Activated CD4-positive, alpha-beta T cell treated with anti-CD3 and anti-CD28 coated beads for 36 hours (primary cell): ENCODE data around the gene FHIT. TPM values are rescaled to one million over a fixed set of nuclear protein-coding genes. Genes with fewer than 3 reads are reported as not detected.

Experiments
- ATAC-seq: fragments of 200-7000 bp; cut with Tn5 transposase; one replicate; pipeline ENCODE4 v1.10.0; 2021; ENCODE audit warnings: mild to moderate bottlenecking, moderate library complexity
- CTCF ChIA-PET: fragments of 350-600 bp; sonication (Branson Sonifier 250); formaldehyde crosslinking; loops from one replicate; lab custom pipeline; 2021; ENCODE audit warnings: antibody characterized with exemption; lab: Charles Lee
- POLR2A ChIA-PET: fragments of 350-600 bp; sonication (Branson Sonifier 250); formaldehyde crosslinking; loops from one replicate; lab custom pipeline; 2021; ENCODE audit warnings: antibody characterized with exemption, inconsistent platforms; lab: Charles Lee
- DNase-seq: peaks from one replicate; pipeline ENCODE4 v3.0.0-alpha.2; 2020
- H3K27ac Mint-ChIP-seq: one replicate; pipeline ENCODE4 v1.8.0; 2021; ENCODE audit warnings: mixed read lengths
- H3K27me3 Mint-ChIP-seq: one replicate; pipeline ENCODE4 v1.8.0; 2021; ENCODE audit warnings: mixed read lengths
- H3K36me3 Mint-ChIP-seq: one replicate; pipeline ENCODE4 v1.8.0; 2021; ENCODE audit warnings: low read depth, mixed read lengths
- H3K4me1 Mint-ChIP-seq: one replicate; pipeline ENCODE4 v1.8.0; 2021; ENCODE audit warnings: mixed read lengths
- H3K4me3 Mint-ChIP-seq: one replicate; pipeline ENCODE4 v1.8.0; 2021; ENCODE audit warnings: mild to moderate bottlenecking, moderate library complexity, mixed read lengths
- H3K9me3 Mint-ChIP-seq: one replicate; pipeline ENCODE4 v1.8.0; 2021; ENCODE audit warnings: low read depth, mixed read lengths
- intact Hi-C, 2 experiments: fragments of 100-400 bp; cut with DNase I in 1 of 2; cut with micrococcal nuclease in 1 of 2; formaldehyde crosslinking; loops; one replicate each; pipeline versions ENCODE4 v1.14.2 to v1.15.1; 2022 to 2024; cut with DNase I, micrococcal nuclease
- total RNA-seq, 2 experiments: library from RNA; stranded (reverse); gene quantifications; one replicate each; pipeline ENCODE4 v1.2.3, GENCODE V29; 2021

The FHIT gene
- total RNA-seq, 2 experiments from 2014 or later = 10.2 to 13.1 TPM

DNA sequence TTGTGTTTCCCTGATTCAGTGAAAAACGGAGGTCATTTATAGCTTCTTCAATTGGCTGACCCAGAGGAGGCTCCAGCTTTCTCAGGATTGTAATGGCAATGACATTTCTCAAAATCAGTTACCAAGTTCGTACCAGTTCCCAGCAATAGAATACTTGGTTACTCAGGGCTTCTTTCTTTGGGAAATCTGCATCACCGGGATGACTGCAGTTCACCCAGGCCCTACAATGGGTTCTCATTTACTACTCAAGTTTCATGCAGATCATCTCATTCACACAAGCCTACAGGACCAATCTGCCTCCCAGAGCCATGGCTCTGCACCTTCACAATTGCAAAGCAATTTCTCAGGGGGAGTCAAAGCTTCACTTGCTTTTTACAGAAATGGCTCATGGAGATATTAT lies 109.6 kb downstream of the FHIT start:
- no peak for DNase-seq
- Mint-ChIP-seq H3K27me3 (no peaks in the 10 kb centered on the region), H3K4me3 (no peak overlapping the region), H3K4me1 (no peaks in the 10 kb centered on the region), H3K36me3 (no peaks in the 10 kb centered on the region), H3K27ac (no peak overlapping the region), H3K9me3 (no peaks in the 10 kb centered on the region)
- POLR2A ChIA-PET = no interaction called here
- CTCF ChIA-PET = no interaction called here
- intact Hi-C loops = no loop called here
- ATAC-seq = no peak

DNA sequence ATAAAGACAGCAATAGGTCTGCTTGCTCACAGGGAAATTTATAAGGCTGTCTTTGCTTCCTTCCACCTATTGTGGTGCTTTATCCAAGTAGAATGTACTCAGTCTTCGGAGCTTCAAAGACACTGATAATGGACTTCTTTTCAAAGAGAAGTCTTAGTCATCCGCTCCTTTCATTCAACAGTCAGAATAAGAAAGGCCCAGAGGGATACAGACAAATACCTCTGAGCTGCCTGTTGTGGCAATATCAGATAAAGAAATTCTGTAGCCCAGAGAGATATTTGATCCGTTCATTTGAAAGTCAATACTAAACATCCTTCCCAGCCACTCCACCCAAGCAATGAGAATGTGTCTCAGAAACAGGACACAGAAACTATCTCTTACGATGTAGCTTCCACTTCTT lies 110.0 kb downstream of the FHIT start:
- CTCF ChIA-PET = no interaction called here
- Mint-ChIP-seq H3K9me3 (no peaks in the 10 kb centered on the region), H3K27me3 (no peaks in the 10 kb centered on the region), H3K36me3 (no peaks in the 10 kb centered on the region), H3K4me1 (no peaks in the 10 kb centered on the region), H3K4me3 (no peak overlapping the region), H3K27ac (no peak overlapping the region)
- intact Hi-C loops = no loop called here
- POLR2A ChIA-PET = no interaction called here
- no peak for DNase-seq
- no peak for ATAC-seq

DNA sequence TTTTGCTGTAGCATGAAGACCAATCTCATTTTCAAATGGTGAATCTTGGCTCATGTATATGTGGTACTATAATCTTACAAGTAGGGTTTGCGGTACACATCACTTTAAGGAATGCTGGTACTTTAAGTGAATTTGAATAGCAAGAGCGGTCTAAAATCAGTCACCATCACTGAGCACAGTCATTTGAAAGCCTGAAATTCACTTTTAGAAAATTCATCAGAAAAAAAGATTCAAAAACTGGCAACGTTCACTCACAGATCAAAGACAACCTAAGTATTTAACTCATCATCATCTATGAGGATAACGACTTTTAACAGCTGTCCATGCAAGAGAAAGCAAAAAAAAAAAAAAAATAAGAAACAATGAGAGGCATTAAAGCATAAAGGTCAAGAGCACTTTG lies 111.6 kb downstream of the FHIT start:
- ChIA-PET CTCF (interaction anchor here (0.6 kb wide), 1 partner anchor 165 kb away, joined by 3 read pairs; no protein-coding TSS in a partner anchor), POLR2A (no interaction called here)
- Mint-ChIP-seq H3K36me3 (no peaks in the 10 kb centered on the region), H3K9me3 (no peaks in the 10 kb centered on the region), H3K4me1 (no peaks in the 10 kb centered on the region), H3K4me3 (no peak overlapping the region), H3K27ac (no peak overlapping the region), H3K27me3 (no peaks in the 10 kb centered on the region)
- intact Hi-C loops = no loop called here
- DNase-seq (no peak), ATAC-seq (no peak)

DNA sequence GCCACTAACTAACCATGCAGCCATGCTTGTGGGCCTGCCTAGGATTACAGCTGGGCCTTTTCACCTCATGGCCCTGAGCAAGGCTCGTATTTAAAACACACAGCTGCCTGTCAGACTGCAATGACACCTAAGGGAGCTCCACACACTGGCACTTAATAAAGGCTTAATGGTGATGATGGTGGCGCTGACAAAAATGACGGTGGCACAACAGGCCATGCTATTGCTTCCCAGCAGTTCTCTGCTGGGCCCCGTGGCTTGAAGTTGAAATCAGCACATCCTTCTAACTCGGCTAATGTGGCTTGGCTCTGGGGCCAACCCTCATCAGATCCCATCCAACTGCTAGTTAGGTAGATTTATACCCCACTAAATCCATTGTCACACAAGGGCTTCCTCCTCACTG lies 112.9 kb downstream of the FHIT start:
- intact Hi-C loops = no loop called here
- DNase-seq = no peak
- Mint-ChIP-seq H3K9me3 (no peaks in the 10 kb centered on the region), H3K4me3 (no peak overlapping the region), H3K27ac (no peak overlapping the region), H3K36me3 (no peaks in the 10 kb centered on the region), H3K27me3 (no peaks in the 10 kb centered on the region), H3K4me1 (no peaks in the 10 kb centered on the region)
- no peak for ATAC-seq
- POLR2A ChIA-PET = no interaction called here
- CTCF ChIA-PET = no interaction called here

DNA sequence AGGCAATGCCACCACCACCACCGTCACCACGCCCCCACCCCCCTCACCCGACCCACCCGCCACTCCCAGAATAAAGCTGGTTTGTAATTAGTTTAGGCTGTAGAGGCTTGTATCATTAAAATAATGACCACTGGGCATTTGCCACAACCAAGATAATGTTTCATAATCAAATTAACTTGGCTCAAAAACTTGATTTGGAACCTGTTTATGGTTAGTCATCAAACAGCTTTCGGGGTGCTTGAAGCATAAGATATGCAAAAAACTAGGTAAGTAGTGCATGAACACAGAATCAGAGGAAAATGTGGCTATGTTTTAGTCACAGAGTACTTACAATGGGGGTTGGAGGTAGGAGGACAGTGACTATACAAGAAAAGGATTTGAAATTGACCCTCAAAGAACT lies 115.1 kb downstream of the FHIT start:
- Mint-ChIP-seq H3K4me1 (no peaks in the 10 kb centered on the region), H3K27ac (no peak overlapping the region), H3K36me3 (no peaks in the 10 kb centered on the region), H3K27me3 (no peaks in the 10 kb centered on the region), H3K4me3 (no peak overlapping the region), H3K9me3 (no peaks in the 10 kb centered on the region)
- CTCF ChIA-PET = no interaction called here
- DNase-seq = no peak
- intact Hi-C loops = no loop called here
- ATAC-seq = no peak
- POLR2A ChIA-PET = no interaction called here

DNA sequence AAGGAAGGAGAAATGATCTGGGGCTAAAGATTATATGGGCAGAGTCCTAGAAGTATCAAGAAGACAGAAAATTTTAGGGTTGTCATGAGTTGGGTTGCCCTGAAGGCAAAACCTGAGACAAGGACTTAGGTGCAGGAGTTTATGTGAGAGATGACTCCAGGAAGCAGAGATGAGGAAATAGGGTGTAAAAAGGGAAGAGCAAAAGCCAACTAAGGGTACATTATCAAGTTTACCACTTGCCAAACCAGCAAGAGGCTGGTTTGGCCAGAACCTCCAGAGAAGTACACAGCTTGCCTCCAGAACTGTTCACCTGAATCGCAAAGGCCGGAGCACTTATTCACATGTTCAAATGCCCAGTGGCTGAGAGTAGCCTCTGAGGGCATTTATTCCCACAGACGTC lies 116.7 kb downstream of the FHIT start:
- no peaks in the 10 kb centered on the region for H3K27me3 Mint-ChIP-seq
- no peak overlapping the region for H3K4me3 Mint-ChIP-seq
- no peak overlapping the region for H3K27ac Mint-ChIP-seq
- CTCF ChIA-PET = interaction anchor here (0.6 to 1.2 kb wide), 3 partner anchors 35 to 380 kb away, joined by 3 read pairs; no protein-coding TSS in a partner anchor
- POLR2A ChIA-PET = no interaction called here
- intact Hi-C loops = no loop called here
- H3K4me1 Mint-ChIP-seq = no peaks in the 10 kb centered on the region
- no peaks in the 10 kb centered on the region for H3K9me3 Mint-ChIP-seq
- ATAC-seq (no peak), DNase-seq (no peak)
- H3K36me3 Mint-ChIP-seq = no peaks in the 10 kb centered on the region

DNA sequence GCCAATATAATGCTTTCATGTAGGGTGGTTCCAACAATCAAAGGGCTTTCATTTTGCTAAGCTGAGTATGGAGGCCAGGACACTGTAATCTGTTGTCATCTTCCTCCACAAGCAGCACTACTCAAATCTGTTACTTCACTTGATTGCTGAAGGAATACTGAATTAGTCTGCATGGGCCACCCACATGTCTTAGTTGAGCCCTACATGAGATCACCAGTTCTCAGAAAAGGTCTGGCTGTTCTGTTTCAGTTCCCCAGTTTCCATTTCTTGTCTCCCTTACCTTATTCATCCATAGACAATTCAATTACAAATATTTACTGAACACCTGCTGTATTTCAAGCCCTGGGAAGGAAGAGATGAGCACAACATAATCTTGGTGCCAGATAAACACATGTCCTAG lies 119.2 kb downstream of the FHIT start:
- intact Hi-C loops = no loop called here
- no peak for ATAC-seq
- H3K27me3 Mint-ChIP-seq = no peaks in the 10 kb centered on the region
- no peak overlapping the region for H3K27ac Mint-ChIP-seq
- H3K4me3 Mint-ChIP-seq = no peak overlapping the region
- DNase-seq = no peak
- no peaks in the 10 kb centered on the region for H3K36me3 Mint-ChIP-seq
- ChIA-PET CTCF (interaction anchor here (0.6 kb wide), 1 partner anchor 38 kb away, joined by 3 read pairs; no protein-coding TSS in a partner anchor), POLR2A (no interaction called here)
- peaks cover 1% of the 10 kb centered on the region for H3K9me3 Mint-ChIP-seq
- no peaks in the 10 kb centered on the region for H3K4me1 Mint-ChIP-seq

DNA sequence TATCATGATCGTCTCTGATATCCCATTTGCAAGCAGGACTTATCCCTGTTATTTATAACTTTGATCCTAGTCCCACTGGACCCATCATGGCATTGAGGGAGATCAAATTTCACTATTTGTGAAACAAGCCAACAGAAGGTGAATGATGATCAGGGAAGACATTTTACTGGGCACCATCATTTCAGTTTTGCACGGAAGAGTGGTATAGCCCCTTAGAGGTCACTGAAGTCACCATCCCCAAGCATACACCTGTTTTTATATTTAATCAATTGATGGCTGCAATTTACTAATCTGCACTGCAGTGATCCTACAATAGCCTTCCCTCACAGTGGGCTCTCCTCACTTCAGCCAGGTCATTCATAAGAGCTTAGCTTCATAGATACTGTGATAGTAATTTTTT lies 132.4 kb downstream of the FHIT start:
- DNase-seq (no peak), ATAC-seq (no peak)
- intact Hi-C loops = no loop called here
- H3K27ac Mint-ChIP-seq = no peak overlapping the region
- POLR2A ChIA-PET = no interaction called here
- H3K4me1 Mint-ChIP-seq = no peaks in the 10 kb centered on the region
- CTCF ChIA-PET = no interaction called here
- H3K4me3 Mint-ChIP-seq = no peak overlapping the region
- no peaks in the 10 kb centered on the region for H3K27me3 Mint-ChIP-seq
- peaks cover 6% of the 10 kb centered on the region for H3K36me3 Mint-ChIP-seq
- peaks cover 7% of the 10 kb centered on the region for H3K9me3 Mint-ChIP-seq

DNA sequence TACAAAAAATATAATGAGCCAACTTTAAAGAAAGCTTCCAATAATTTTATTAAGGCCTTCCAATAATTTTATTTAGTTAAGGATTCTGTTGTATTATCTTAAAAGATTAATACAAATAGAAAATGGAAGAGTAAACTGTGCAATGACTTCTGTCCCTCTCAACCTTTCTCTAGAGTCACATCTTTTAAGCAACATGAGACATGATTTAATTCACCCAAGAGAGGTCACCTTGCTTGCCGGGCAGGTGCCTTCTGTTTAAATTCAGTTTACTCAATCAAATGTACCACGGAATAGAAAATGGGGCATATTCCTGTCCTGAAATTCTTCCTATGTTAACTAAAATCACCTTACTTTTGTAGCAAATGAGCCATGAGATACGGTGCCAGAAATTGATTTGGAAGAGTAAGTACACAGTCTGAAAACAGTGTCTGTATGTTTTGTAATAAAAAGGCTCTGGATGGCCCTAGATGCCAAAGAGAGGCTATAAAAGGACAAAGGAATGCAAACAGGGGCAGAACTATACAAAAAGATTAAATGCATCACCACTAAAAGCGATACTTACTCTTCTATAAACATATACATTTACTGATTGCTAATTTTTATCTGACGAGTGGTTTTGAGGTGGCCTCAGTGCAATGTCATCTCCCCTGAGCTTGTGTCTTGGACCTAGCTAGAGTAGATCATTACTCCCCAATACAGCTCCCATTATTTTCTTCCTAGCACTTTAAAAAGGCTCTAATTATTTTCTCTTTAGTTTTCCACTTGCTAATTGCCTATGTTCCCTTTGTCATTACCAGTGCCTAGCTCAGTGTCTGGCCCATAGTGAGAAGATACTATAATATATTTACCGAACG lies 134.0 kb downstream of the FHIT start:
- CTCF ChIA-PET = interaction anchor here (1.0 kb wide), 1 partner anchor 265 kb away, joined by 4 read pairs; no protein-coding TSS in a partner anchor

DNA sequence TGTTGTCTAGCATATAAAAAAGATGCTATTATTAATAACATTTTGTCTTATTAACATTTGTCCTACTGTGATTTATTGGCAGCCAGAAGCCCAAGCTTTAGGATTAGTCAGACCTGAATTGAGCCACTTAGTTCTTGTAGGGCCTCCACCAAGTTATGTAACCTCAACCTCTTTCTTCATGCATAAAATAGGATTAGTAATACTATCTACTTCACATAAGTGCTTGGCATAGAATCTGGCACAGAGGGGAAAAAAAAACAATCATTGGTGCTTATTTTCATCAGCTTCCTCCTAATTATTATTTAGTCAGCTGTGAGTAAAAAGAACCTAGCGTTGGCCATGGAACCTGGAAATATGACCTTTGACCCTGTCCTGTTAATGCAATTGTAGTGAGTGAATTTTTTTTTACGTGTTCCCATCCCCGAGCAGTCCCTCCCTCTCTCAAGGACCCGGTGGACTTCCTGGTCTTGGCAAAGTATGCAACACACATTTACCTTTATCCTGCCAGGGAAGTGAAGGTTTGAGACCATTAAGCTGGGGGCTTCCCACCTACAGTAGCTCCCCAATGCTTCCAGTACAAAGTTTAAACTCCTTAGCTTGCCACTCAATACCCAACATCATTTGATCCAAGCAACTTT lies 136.8 kb downstream of the FHIT start:
- Mint-ChIP-seq H3K4me3 (no peak overlapping the region), H3K27ac (no peak overlapping the region), H3K4me1 (peaks cover 21% of the 10 kb centered on the region), H3K27me3 (peaks cover 2% of the 10 kb centered on the region), H3K36me3 (peaks cover 2% of the 10 kb centered on the region), H3K9me3 (no peaks in the 10 kb centered on the region)
- ChIA-PET CTCF (no interaction called here), POLR2A (no interaction called here)
- DNase-seq (no peak), ATAC-seq (no peak)
- intact Hi-C loops = no loop called here

More for the DNA sequence above, 134.0 kb downstream of the FHIT start:
- Mint-ChIP-seq H3K4me3 (no peak overlapping the region), H3K27ac (no peak overlapping the region), H3K4me1 (peaks cover 6% of the 10 kb centered on the region), H3K36me3 (no peaks in the 10 kb centered on the region), H3K27me3 (no peaks in the 10 kb centered on the region), H3K9me3 (peaks cover 7% of the 10 kb centered on the region)
- POLR2A ChIA-PET = no interaction called here
- intact Hi-C loops = no loop called here
- DNase-seq = no peak
- no peak for ATAC-seq

DNA sequence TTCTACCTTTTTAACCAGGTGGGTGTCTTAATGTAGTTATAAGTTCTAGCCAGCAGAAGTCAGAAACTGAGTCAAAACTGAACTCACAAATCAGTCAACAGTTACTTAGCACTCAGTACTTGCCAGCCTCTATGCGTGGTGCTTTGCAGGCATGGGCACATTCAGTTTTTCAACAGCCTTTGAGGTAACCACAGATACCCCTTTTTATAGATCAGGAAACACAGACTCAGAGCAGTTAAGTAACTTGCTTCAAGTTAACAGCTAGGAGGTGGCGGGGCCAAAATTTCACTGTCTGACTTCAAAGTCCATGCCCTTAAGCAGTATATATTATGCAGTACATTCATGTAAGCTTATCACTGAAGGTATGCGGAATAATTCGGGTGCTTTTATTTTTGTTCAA lies 139.4 kb downstream of the FHIT start:
- CTCF ChIA-PET = interaction anchor here (0.6 kb wide), 2 partner anchors 376 to 1578 kb away, joined by 3 read pairs; no protein-coding TSS in a partner anchor
- POLR2A ChIA-PET = no interaction called here
- Mint-ChIP-seq H3K36me3 (peaks cover 2% of the 10 kb centered on the region), H3K27me3 (peaks cover 2% of the 10 kb centered on the region), H3K27ac (no peak overlapping the region), H3K4me3 (no peak overlapping the region), H3K4me1 (peaks cover 21% of the 10 kb centered on the region), H3K9me3 (peaks cover 2% of the 10 kb centered on the region)
- intact Hi-C loops = no loop called here
- ATAC-seq (peak; percentile 82), DNase-seq (peak; percentile 40)

DNA sequence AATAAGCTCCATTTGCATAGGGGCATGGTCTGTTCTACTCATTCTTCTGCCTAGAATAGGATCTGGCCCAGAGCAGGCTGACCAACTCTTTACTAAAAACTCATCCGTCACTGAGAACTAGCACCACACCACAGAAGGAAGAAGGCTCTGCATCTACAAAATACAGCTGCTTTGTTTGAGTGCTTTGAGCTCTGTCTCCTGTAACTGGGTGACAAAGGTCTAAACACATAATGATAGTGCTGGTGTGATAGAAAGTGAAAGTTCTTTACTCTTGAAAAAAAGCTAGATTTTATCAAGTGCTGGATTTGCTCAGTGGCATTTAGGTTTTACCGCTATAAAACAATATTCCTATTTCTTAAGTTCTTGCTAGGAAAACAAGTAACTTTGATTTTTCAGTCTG lies 140.7 kb downstream of the FHIT start:
- H3K4me1 Mint-ChIP-seq = peaks cover 21% of the 10 kb centered on the region
- no peak overlapping the region for H3K27ac Mint-ChIP-seq
- H3K9me3 Mint-ChIP-seq = peaks cover 2% of the 10 kb centered on the region
- intact Hi-C loops = no loop called here
- ATAC-seq (peak; percentile 70), DNase-seq (no peak)
- peaks cover 2% of the 10 kb centered on the region for H3K27me3 Mint-ChIP-seq
- H3K36me3 Mint-ChIP-seq = peaks cover 2% of the 10 kb centered on the region
- CTCF ChIA-PET = no interaction called here
- no peak overlapping the region for H3K4me3 Mint-ChIP-seq
- POLR2A ChIA-PET = interaction anchor here (0.6 kb wide), 1 partner anchor 166 kb away, joined by 7 read pairs; no protein-coding TSS in a partner anchor
